Smooth muscle cell of the brain vasculature (primary cell): Measurements from ENCODE around the gene MAP2K6.

Experiments used
- DNase-seq: peaks from one replicate; pipeline ENCODE4 v3.0.0-alpha.2; 2012; ENCODE audit warnings: low read depth, low spot score

Gene MAP2K6

DNA sequence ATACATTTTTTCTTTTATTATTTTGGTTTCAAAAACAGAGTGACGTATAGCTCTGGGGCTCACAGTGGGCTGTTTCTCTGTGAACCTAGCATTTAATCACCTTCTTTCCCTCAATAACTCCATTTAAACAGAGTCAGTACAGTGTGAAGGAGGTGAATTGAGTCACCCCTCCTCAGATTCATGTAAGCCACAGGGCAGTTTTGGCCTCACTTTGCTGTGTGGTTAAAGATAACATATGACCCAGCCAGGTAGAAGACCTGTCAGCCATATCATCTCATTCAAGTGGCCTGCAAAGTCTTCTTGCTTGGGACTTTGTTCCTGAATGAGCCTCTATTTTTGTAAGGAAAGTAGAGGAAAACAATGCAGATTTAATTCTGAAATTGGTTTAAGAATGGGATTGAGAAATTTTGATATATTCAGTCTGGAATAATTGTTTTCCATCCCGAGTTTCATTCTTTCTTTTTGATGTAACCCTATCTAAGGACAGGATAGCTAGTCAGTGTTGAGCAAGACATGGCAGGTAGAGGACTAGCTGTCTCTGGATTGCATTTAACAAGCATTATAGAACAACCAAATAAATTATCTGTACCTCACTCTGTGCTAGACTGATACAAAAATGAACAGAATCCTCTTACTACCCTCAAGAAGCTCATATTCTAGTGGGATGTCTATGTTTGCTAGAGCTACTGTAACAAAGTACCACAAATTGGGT is 13.1 kb downstream of the MAP2K6 start:
- DNase-seq, result no peak

DNA sequence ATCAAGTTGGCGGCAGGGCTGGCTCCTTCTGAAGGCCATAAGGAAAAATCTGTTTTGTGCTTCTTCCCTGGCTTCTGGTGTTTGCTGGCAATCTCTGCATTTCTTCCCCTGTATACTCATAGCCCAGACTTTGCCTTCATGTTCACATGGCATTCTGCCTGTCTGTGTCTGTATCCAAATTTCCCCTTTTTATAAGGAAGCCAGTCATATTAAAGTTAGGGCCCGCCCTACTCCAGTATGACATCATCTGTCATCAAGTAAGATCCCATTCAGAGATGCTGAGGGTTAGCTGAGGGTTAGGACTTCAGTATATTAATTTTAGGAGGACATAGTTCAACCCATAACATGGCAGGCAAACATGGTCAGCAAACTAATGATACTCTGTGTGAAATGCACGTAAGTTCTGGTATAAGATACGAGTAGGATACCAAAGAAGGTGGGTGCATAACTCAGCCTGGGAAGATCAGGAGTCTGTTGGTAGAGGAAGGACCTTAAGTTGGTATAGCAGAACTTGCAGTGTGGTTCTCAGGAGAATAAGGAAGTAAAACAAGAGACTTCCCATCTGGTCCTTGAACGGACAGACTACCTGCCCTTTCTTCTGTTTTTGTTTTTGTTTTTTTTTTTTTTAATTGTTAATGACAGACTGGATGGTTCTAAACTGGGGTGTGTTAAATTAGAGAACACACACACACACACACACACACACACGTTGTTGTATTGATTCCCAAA is 13.9 kb downstream of the MAP2K6 start:
- DNase-seq, result no peak

- no peak for DNase-seq
Observed at GRCh38 chr17:69430488-69430887, 16.0 kb downstream of the MAP2K6 start.

DNA sequence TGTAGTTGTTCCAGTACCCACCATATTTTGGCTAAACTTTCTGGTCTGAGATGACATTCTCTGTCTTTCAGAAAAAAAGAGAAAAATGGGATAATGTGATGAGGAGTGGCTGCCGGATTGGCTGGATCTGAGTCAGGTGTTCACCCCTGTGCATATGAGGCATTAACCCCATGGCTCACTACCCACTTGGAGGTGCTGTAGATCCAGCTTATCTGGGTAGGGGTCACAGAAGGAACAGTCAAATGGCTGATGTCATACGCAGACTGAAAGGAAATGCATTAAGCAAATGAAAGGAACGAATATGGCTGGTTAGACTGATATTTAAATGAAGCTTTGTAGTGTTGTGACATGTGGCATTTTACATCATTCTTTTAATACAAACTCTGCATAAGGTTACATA is 17.3 kb downstream of the MAP2K6 start:
- no peak for DNase-seq

GRCh38 chr17:69433093-69433492 is 18.6 kb downstream of the MAP2K6 start:
- no peak for DNase-seq

GRCh38 chr17:69434164-69434579 is 19.7 kb downstream of the MAP2K6 start:
- no peak for DNase-seq

GRCh38 chr17:69435971-69436696 is 21.6 kb downstream of the MAP2K6 start:
- DNase-seq, result no peak

DNA sequence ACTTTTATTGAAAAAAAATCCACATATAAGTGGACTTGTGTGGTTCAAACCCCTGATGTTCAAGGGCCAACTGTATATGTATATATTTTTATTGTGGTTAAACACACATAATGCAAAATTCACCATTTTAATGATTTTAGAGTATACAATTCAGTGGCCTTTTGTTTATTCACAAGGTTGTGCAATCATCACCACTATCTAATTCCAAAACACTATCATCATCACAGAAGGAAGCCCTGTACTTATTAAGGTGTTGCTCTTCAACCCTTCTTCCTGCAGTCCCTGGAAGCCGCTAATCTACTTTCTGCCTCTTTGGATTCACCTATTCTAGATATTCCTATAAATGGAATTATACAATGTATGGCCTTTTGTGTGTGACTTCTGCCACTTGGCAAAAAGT is 23.0 kb downstream of the MAP2K6 start:
- DNase-seq, result no peak

DNA sequence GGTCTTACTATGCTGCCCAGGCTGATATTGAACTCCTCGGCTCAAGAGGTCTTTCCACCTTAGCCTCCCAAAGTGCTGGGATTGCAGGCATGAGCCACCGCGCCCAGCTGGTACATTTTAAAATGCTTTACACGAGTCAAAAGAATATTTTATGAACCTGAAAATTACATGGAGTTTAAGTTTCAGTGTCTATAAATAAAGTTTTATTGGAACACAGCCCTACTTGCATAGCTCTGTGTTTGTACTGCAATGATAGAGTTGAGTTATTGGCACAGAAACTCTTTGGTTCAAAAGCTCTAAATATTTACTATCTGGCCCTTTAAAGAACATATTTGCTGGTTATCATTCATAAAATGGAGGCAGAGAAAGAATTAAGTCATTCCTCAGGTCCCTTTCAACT is 24.3 kb downstream of the MAP2K6 start:
- no peak for DNase-seq

GRCh38 chr17:69441179-69441578 is 26.7 kb downstream of the MAP2K6 start:
- DNase-seq, result no peak

GRCh38 chr17:69443138-69443537 is 28.6 kb downstream of the MAP2K6 start:
- DNase-seq, result no peak

GRCh38 chr17:69444023-69444422 is 29.5 kb downstream of the MAP2K6 start:
- DNase-seq, result no peak

DNA sequence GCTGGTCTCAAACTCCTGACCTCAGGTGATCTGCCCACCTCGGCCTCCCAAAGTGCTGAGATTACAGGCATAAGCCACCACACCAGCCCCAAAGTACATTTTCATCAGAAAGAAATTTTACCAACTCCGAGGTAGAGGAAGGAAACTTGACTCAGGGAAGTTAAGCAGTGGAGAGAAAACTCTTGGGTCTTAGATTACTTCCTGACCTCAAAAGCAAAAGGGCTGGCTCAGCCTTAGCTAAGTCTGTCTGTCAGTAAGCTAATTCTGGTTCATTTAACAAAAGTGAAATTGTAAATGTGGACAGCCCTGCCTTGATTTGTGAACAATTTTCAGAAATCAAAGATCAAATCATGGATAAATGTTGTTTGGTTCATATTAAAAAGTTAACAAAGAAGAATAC is 30.6 kb downstream of the MAP2K6 start:
- DNase-seq, result no peak

GRCh38 chr17:69447726-69448125 is 33.2 kb downstream of the MAP2K6 start:
- no peak for DNase-seq

DNA sequence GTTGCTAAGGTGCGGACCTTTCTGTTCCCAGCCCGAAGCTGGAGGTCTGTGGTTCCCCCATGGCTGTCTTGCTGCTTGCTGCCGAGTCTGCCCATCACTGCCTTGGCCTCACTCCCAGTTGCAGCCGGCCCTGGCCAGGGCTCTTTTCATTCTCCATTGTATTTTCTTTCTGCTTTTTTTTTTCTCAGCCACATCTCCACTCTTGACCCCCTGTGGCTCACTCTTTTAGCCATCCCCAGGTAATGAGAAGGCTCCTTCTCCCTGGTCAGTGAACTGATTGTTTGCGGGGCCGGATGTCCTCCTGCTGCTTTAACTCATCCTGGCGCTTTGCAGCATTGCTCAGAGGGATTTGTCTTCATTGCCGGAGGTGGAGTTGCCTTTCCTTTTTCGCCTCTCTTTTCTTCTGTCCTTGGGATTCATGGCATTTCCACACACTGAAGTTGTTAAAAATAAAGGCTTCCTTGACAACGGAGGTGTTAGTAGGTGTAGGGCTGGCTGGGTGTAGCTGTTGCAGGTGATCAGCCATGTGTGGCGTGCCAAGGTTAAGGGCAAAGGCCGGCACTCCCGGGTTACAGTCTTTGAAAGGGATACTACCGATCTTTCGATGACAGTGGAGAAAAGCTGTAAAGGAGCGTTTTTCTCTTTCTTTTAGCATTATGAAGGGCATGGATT is 34.1 kb downstream of the MAP2K6 start:
- DNase-seq, result no peak

- DNase-seq, result no peak
Observed at GRCh38 chr17:69450131-69450530, 35.6 kb downstream of the MAP2K6 start.

DNA sequence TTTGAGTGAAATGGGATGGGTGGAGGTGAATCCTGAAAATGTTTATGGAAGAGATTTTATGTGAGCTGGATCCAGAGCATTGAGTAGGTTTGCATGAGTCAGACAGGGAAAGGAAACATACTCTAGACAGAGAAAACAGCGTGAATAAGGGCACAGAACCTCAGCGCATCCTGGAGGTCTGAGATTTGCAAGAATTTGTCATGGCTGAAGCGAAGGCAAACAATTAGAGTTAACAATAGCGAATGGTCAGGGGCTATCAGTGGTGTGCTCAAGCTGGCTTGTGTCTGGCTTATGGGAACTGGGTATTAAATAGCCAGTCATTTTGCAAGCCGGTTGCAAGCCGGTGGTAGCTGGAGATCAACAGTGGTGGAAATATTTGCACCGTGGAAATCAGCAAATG is 36.4 kb downstream of the MAP2K6 start:
- DNase-seq, result no peak

DNA sequence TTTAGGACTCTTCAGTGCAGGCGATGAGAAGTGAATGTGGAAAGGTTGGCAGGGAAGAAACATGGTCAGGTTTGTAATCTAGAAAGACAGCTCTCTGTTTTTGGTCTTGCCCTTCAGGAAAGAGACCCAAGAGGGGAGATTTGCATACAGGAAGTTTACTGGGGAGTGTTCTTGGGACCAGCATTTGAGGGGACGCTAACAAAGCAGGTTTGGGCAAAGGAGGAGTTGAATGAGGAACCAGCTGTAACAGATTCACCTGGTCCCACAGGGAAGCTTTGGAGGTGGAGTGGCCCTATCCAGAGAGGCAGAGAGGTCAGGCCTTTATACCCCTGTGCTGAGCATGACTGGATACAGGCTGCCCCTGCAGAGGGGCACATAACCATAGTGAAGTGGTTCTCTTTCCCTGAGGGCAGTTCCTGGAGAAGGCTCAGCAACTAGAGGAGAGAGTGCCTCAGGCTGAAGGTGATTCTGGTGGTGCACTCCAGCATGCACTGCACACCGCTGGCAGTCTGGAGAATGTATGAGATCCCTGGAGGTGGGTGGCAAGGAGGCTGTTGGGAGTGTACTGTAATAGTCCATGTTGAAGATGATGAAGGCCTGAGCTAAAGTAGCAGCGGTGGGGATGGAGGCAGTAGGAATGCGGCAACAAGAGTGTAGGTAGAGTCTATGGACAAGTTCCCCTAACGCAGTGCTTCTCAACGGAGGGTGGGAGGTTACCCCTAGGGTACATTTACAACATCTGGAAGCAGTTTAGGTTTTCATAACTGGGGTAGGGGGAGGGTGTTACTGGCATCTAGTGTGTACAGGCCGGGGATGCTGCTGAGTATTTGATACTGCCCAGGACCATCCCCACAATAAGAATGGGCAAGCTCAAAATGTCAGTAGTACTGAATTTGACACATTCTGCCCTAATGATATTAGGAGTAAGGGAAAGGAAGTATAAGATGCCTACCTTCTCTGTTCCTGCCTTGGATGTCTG is 37.2 kb downstream of the MAP2K6 start:
- no peak for DNase-seq

- DNase-seq, result no peak
Observed at GRCh38 chr17:69452664-69453260, 38.3 kb downstream of the MAP2K6 start.

DNA sequence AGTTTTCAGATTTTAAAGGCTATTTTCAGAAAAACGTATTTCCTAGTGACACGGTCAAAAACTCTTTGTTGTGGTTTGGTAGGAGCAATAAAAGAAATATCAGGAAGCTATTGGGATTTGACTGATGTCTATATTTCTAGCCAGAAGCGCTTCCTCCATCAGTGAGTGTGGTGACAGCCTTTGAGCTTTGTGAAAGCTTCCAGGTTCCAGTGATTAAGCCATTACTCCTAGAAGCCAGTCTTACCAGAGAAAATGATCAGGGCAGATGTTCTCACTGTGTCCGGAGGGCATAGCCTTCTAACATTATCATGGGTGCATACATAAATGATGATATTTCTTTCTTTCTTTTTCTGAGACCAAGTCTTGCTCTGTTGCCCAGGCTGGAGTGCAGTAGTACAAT is 39.6 kb downstream of the MAP2K6 start:
- DNase-seq, result no peak

DNA sequence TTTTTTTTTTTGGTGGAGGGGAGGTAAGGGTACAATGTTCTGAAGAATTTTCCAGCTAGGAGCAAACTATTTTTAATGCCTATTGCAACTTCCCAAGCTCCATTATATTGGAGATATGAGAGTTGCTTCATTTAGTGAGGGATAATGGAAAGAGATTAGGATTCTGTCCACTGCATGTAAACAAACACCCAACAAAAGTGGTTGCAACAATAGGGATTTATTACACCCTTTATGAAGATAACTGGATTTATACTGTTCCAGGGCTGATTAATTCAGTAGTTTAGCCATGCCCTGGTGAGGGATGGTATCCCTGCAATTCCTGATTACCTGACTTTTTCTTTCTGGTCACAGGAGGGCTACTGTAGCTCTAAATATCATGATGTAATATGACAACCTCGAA is 40.5 kb downstream of the MAP2K6 start:
- no peak for DNase-seq
